K562 (cell line): Measurements from ENCODE around the gene TMEFF1.

Source experiments
- ARID3B ChIP-seq: fragments of 250-450 bp; sonication (Bioruptor Pico); IDR thresholded peaks from 2 replicates; pipeline ENCODE4 v1.4.0; 2020; ENCODE audit warnings: borderline replicate concordance
- EZH2 ChIP-seq: IDR thresholded peaks from 2 replicates; pipeline ENCODE4 v1.6.1; 2012; ENCODE audit warnings: low read depth, mild to moderate bottlenecking, inconsistent platforms, low read length, borderline replicate concordance
- MAFK ChIP-seq: IDR thresholded peaks from 2 replicates; pipeline ENCODE4 v1.6.1; 2011; ENCODE audit warnings: low read length, improper control_type of control experiment
- MAX ChIP-seq: sonication (generic); formaldehyde crosslinking; IDR thresholded peaks from 2 replicates; pipeline ENCODE4 v1.9.0; 2022; ENCODE audit warnings: mild to moderate bottlenecking, missing genetic modification reagents
- USF2 ChIP-seq: sonication (generic); formaldehyde crosslinking; IDR thresholded peaks from 2 replicates; pipeline ENCODE4 v1.5.0; 2020; ENCODE audit warnings: missing genetic modification reagents
- YY1 ChIP-seq, 3 experiments: IDR thresholded peaks; 2 replicates each; pipeline ENCODE4 v1.6.1; 2011; ENCODE audit warnings: low read length in 2 of 3, mild to moderate bottlenecking in 2 of 3, moderate library complexity in 2 of 3, borderline replicate concordance in 1 of 3, control low read depth in 1 of 3, low read depth in 1 of 3; ENCODE audit not compliant: insufficient read depth in 3 of 3, insufficient replicate concordance in 2 of 3, control insufficient read depth in 1 of 3, insufficient read length in 1 of 3; ENCODE audit errors: extremely low read depth in 1 of 3

GRCh38 chr9:100587375-100587774 lies 114.4 kb downstream of the TMEFF1 start:
- TF ChIP-seq YY1 (IDR thresholded peaks at IDR 0.05; ENCODE audit: borderline replicate concordance in 1 of 3, control insufficient read depth in 1 of 3, extremely low read depth in 1 of 3, insufficient read depth in 3 of 3, insufficient read length in 1 of 3, insufficient replicate concordance in 2 of 3, low read depth in 1 of 3, low read length in 2 of 3) (no peak), MAX (CRISPR knock-in tag) (no peak), ARID3B (CRISPR knock-in tag) (no peak), USF2 (no peak), MAFK (no peak), EZH2 (no peak)
